Measurements from ENCODE around the gene ABCA4.

ABCA4 gene

DNA sequence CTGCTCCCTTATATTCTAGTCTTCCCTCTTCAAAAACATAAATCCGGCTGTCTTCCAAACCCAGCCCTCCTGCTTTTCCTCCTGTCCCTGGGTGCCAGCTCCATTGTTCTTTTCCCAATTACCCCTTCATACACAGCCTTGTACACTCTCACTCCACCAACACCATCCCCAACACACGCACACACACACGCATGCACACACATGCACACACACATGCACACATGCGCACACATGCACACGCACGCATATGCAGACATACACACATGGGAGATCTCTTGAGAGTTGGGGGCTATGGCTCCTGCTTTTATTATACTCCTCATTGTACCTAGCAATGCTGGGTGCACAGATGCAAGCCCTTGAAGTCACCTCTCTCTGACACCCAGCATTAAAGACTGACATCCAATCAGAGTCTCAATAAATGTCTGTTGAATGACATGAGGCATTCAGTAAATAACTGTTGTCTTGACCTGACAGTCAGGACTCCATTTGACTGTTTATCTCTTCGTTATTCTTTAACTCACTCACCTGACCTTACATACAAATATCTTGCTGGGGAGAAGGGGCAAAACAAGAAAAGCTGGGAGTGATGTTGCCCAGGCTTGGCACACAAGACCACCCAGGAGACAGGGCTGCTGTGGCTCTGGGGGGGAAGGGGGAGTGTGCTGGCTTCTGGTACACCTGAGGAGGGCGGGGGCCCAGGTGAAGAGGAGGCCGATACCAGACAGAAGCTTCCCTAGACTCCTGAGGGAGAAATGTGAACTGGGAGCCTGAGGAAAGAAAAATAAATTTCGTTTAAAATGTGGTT, 16.0 kb downstream of the ABCA4 start:
- DNase-seq (ENCODE audit: low read depth in 2 of 2, low spot score in 1 of 2): no peak

- DNase-seq (ENCODE audit: low read depth in 2 of 2, low spot score in 1 of 2): no peak
Observed at GRCh38 chr1:94104127-94104684, 16.7 kb downstream of the ABCA4 start.

GRCh38 chr1:94103608-94104007, 17.3 kb downstream of the ABCA4 start:
- no peak for DNase-seq (ENCODE audit: low read depth in 2 of 2, low spot score in 1 of 2)

DNA sequence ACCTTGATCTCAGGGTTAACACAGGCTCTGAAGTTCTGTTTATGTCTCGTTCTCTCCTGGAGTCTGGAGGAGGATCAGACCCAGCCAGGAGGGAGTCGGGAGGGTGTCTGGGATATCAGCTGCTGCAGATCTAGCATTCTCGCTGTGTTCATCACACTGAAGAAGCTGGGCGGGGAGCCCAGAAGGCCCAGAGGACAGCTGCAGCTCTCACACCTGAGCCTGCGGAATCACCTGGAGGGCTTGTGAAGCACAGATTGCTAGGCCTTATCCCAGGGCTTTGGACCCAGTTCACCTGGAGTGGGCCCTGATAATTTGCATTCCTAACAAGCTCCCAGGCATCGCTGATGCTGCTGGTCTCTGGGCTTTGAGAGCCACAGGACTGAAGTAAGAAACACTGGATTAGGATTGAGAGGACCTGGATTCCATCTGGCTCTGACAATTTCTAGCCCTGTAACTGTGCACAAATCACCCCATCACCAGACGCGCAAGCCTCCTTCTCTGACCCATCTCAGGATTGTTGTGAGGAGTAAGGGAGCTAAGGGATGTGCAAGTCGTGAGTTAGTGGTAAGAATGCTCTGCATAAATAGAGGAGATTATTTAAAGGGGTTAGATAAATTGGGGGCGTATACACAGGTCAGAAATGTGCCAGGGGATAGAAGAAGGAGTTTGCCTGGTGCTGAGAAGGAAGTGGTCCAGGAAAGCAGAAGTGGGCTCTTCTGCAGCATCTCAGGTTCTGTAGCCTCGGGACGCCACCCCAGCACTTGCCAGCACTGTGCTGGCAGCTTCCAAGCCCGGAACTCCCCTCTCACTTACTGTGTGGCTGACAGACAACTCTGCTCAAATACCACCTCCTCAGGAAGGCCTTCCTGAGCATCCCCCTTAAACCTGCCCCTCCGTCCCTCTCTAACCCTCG, 19.1 kb downstream of the ABCA4 start:
- no peak for DNase-seq (ENCODE audit: low read depth in 2 of 2, low spot score in 1 of 2)

GRCh38 chr1:94100785-94101612, 19.9 kb downstream of the ABCA4 start:
- DNase-seq (ENCODE audit: low read depth in 2 of 2, low spot score in 1 of 2): no peak

GRCh38 chr1:94100129-94100784, 20.7 kb downstream of the ABCA4 start:
- DNase-seq (ENCODE audit: low read depth in 2 of 2, low spot score in 1 of 2): no peak

- no peak for DNase-seq (ENCODE audit: low read depth in 2 of 2, low spot score in 1 of 2)
Observed at GRCh38 chr1:94099303-94099702, 21.6 kb downstream of the ABCA4 start.

- no peak for DNase-seq (ENCODE audit: low read depth in 2 of 2, low spot score in 1 of 2)
Observed at GRCh38 chr1:94098585-94099111, 22.3 kb downstream of the ABCA4 start.

DNA sequence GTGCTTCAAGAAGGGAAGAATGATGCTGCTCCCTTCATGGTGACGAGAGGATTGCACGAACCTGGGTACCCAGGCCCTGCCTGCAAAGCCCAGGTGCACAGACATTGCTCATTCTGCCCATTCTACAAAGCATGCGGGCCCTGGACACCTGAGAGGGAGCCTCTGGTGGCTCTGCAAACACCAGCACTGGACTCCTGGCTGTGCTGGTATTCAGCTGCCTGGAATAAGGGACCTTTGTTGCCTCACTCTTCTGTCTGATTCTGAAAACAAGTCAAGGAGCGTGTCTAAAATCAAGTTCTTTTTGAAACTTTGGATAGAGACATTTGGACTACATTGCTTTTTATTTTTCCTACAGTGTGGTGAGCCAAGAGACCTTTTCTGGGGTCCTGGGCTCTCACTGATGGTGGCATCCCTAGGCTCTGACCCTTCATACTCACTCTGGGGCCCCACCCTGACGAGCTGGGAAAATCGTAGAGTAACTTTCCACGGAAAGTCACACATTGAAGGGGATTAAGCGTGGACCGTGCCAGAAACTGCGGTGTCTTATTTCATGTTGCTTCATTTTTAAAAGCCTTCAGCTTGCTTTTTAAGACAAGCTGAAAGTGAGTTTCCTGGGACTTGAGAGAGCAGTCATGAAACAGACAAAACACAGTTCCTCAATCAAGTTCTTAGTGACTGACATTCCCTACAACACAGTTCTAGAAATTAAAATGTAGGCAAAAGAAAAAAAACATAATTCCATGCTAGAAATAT, 24.0 kb downstream of the ABCA4 start:
- DNase-seq (ENCODE audit: low read depth in 2 of 2, low spot score in 1 of 2): no peak

DNA sequence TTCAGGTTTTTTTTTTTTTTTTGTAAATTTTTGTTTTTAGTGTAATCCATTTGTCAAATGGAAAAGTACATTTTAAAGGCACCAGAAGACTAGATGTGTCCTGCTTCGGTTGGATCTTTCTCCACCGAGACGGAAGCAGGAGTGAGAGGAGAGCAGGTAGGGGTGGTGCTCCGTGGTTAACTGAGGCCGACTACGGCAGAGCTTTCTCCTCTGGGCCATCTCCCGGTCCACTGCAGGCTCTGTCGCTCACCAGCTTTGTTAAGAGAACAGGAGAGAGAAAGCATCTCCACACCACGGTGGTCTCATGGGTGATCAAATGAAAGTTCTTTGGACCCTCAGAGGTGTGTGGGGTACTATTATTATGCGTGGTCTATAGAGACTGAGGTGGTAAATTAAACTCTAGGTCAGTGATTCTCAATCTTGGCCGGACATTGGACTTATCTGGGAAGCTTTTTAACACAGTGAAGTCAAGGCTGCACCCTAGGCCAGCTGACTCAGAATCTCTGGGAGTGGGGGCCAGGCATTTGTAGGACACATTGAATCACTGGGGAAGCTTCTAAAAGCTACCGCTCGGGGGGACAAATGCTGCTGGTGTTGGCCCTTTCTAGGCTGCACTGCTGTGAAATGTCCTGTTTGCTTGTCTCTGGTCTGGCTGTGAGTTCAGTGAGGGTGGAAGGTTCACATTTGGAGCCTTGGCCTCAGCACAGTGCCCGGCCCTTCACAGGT, 25.0 kb downstream of the ABCA4 start:
- DNase-seq (ENCODE audit: low read depth in 2 of 2, low spot score in 1 of 2): no peak

DNA sequence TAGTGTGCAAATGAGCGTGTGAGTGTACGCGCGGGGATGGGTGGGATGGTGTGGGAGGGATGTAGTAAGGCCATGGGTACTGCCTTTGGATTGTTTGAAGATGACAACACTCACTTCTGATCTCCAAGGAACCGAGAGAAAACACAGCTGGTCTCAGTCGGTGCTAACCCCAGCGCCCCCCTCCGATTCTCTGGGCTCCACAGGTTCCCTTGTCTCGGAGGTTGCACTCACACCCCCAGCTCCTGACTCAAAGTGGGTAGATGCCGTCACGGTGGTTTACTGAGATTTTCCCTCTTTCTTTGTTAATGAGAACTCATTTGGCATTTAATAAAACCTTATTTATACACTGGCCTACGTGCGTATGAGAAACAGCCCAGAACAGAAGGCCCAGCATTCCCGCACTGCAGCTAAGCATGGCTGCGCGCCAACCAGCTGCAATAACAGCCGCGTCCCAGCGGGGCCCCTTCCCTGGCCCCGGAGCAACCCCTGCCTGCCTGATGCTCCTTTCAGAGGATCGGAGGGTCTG, 25.8 kb downstream of the ABCA4 start:
- DNase-seq (ENCODE audit: low read depth in 2 of 2, low spot score in 1 of 2): no peak

GRCh38 chr1:94094469-94095111, 26.4 kb downstream of the ABCA4 start:
- no peak for DNase-seq (ENCODE audit: low read depth in 2 of 2, low spot score in 1 of 2)

DNA sequence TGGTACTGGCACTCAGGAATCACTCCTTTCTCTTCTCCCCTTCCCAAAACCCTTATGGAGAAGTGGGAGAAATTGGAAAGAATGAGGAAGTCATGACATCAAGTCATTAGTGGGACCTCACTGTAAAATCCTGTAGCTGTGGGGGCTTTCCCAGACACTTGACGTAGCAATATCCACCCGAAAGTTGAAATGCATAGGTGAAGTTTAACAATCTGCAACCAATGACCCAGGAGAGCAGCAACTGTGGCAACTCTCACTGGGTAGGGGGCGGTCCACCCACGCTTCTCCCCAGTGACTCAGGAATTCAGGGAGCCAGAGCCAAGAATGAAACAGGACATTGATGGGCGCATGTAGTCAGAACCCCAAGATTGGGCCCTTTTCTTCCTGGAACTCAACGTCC, 27.0 kb downstream of the ABCA4 start:
- no peak for DNase-seq (ENCODE audit: low read depth in 2 of 2, low spot score in 1 of 2)

DNA sequence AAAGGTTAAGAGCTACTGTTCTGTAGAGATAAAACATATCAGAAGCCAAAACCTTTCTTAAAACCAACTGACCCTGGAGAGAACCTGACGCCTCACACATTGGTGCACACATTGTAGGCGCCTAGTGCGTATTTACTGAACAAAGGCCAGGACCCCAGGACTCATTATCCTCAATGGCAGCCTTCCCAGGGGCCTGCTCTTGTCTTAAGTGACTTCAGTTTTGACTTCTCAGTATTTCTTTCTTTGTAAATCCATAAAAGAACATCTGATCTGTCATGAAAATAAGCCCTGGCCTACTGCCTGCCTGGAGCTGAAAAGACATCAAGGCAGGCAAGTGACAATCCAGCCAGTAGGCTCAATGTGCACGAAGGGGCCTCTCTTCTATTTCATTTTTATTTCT, 27.6 kb downstream of the ABCA4 start:
- DNase-seq (ENCODE audit: low read depth in 2 of 2, low spot score in 1 of 2): no peak

DNA sequence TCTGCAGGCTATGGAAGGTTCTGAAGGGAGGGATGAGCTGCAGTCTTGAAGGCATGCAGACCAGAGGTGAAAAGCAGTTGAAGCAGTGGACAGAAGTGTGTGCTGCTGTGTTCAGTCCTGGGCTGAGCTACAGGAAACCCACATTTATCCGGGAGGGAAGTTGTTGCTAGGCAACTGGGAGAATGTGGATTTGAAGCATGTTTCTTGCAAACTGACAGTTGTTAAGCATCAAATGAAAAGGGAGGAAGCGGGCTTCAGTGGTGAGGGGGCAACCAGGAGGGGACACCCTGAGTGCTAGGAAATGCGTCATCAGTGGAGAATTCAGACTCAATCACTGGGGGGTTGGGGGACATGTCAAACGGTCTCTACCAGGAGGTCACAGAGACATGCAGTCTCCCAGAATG, 28.7 kb downstream of the ABCA4 start:
- no peak for DNase-seq (ENCODE audit: low read depth in 2 of 2, low spot score in 1 of 2)

- DNase-seq (ENCODE audit: low read depth in 2 of 2, low spot score in 1 of 2): no peak
Observed at GRCh38 chr1:94090761-94091160, 30.2 kb downstream of the ABCA4 start.

DNA sequence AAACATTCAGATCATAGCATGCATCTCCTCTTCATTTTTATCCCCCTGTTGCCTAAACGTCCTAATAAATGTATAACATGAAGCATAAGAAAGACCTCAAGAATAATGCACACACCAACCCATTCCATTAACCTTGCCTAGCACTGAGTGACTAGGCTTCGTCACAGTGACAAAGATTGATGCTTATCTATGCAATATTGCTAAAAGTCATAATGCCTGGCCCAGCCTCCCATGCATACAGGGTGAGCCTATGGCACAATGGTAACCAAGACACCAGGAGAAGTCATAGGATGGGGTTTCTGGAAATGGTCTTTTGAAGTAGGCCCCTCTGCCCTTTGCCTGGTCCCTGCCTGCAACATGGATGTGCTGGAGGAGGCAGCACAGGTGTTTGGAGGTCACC, 33.8 kb downstream of the ABCA4 start:
- no peak for DNase-seq (ENCODE audit: low read depth in 2 of 2, low spot score in 1 of 2)

DNA sequence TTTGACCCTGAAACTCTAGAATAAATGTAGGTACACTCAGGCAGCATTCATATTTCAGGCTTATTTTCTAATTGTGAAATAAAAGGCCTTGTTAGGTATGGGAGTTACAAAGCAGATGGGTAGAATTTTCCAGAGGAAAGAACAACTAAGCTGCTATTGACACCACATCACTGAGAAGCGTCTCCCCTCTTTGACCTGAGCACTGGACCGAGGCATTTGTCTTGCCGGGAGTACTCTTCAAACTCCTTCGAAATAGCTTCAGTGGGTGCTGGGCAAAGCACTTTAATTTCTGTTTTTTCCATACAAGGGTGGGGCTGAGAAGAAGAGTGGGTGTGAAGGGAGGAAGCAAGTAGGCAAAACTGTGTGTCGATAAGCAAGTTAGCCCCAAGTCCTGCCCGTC, 36.4 kb downstream of the ABCA4 start:
- no peak for DNase-seq (ENCODE audit: low read depth in 2 of 2, low spot score in 1 of 2)

Measured in stimulated activated CD8-positive, alpha-beta memory T cell treated with anti-CD3 and anti-CD28 coated beads, Interleukin-4, amount 100 ng/mL, for 4 hours (primary cell).